Measurements from ENCODE around the gene HSD17B1.
"Not testable (repeated sequence)": the region's sequence is repeated elsewhere in the genome, so short reads cannot be mapped to it uniquely, and the experiment has no call there.

DNA sequence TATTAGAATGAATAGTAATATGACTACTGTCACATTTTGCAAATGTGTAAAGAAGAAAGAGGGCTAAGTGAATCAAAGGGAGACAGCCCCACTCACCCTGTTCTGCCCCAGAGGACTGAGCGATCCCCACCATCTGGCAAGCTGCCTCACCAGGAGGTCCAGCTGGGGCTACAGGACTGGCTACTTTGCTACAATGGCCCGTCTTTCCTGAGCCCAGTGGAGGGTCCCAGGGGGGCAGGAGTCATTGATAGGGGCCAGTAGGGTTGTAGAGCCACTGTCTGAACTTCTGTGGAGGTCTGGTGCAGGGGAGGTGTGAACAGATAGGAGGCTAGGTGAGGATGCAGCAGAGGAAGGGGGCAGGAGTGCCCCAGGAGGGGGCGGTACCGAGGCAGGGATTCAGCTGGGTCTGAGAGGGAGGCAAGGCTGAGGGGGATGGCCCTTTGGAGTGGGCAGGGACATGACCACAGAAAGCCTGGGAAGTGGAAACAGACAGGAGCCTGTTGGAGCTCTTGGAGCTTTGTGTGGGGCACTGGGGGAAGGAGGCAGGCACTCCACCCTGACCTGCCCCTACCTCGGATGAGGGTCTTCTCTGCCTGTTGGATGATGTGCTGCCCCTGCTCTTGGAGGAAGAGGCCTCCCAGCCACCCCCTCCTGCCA lies 3.4 kb downstream of the HSD17B1 start:
- TF ChIP-seq, protein P1, sequence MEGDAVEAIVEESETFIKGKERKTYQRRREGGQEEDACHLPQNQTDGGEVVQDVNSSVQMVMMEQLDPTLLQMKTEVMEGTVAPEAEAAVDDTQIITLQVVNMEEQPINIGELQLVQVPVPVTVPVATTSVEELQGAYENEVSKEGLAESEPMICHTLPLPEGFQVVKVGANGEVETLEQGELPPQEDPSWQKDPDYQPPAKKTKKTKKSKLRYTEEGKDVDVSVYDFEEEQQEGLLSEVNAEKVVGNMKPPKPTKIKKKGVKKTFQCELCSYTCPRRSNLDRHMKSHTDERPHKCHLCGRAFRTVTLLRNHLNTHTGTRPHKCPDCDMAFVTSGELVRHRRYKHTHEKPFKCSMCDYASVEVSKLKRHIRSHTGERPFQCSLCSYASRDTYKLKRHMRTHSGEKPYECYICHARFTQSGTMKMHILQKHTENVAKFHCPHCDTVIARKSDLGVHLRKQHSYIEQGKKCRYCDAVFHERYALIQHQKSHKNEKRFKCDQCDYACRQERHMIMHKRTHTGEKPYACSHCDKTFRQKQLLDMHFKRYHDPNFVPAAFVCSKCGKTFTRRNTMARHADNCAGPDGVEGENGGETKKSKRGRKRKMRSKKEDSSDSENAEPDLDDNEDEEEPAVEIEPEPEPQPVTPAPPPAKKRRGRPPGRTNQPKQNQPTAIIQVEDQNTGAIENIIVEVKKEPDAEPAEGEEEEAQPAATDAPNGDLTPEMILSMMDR (IDR thresholded peaks at IDR 0.05; ENCODE audit: low read length) = not testable (repeated sequence)
- TF ChIP-seq EZH2 (optimal IDR thresholded peaks at IDR 0.05; ENCODE audit: low read depth, low read length) = not testable (repeated sequence)
